Calu3 (cell line): ENCODE results near the gene GON7. TPM values are rescaled to one million over a fixed set of nuclear protein-coding genes. Genes with fewer than 3 reads are reported as not detected.

Experiments used
- Bru-seq: library from RNA; stranded (reverse); fragments of 400-500 nt; gene quantifications from one replicate; lab custom pipeline; 2021; lab: Mats Ljungman, UMichigan
- BruChase-seq, 2 experiments: library from RNA; stranded (reverse); fragments of 400-500 nt; gene quantifications; one replicate each; lab custom pipeline; 2021; lab: Mats Ljungman, UMichigan
- BruUV-seq: library from RNA; stranded (reverse); fragments of 400-500 nt; replicated peaks from 2 replicates; lab custom pipeline; 2021; lab: Mats Ljungman, UMichigan
- CTCF ChIA-PET: fragments of 300-600 bp; sonication (Branson Sonifier 250); formaldehyde crosslinking; loops from one replicate; lab custom pipeline; 2022; ENCODE audit warnings: antibody characterized with exemption; lab: Charles Lee
- DNase-seq: peaks from one replicate; pipeline ENCODE4 v3.0.0; 2022
- H3K27ac Mint-ChIP-seq: one replicate; pipeline ENCODE4 v1.8.0; 2022; ENCODE audit warnings: mixed read lengths; ENCODE audit not compliant: unreplicated experiment
- H3K27me3 Mint-ChIP-seq: one replicate; pipeline ENCODE4 v1.8.0; 2022; ENCODE audit warnings: mixed read lengths; ENCODE audit not compliant: unreplicated experiment
- H3K36me3 Mint-ChIP-seq: one replicate; pipeline ENCODE4 v1.8.0; 2022; ENCODE audit warnings: mild to moderate bottlenecking, moderate library complexity, mixed read lengths; ENCODE audit not compliant: insufficient read depth, unreplicated experiment
- H3K4me1 Mint-ChIP-seq: one replicate; pipeline ENCODE4 v1.8.0; 2022; ENCODE audit warnings: mild to moderate bottlenecking, low read depth, mixed read lengths; ENCODE audit not compliant: unreplicated experiment
- H3K4me3 Mint-ChIP-seq: one replicate; pipeline ENCODE4 v1.8.0; 2022; ENCODE audit warnings: mild to moderate bottlenecking, low read depth, moderate library complexity, mixed read lengths; ENCODE audit not compliant: unreplicated experiment
- H3K9me3 Mint-ChIP-seq: one replicate; pipeline ENCODE4 v1.8.0; 2022; ENCODE audit warnings: low read depth, mixed read lengths; ENCODE audit not compliant: unreplicated experiment
- intact Hi-C: fragments of 100-400 bp; cut with micrococcal nuclease; formaldehyde crosslinking; loops from one replicate; pipeline ENCODE4 v1.10.0; 2022; ENCODE audit not compliant: unreplicated experiment
- long read RNA-seq: library from polyadenylated mRNA; stranded (forward); transcript quantifications from one replicate; pipeline ENCODE4 v2.0.0, GENCODE V29; 2022
- total RNA-seq: library from RNA; stranded (reverse); gene quantifications from 2 replicates; pipeline ENCODE4 v1.2.3, GENCODE V29; 2022
- TF ChIP-seq, protein P1 (sequence below): fragments of 200-600 bp; IDR thresholded peaks from one replicate; pipeline ENCODE4 v1.8.0; 2022; ENCODE audit warnings: antibody characterized with exemption; ENCODE audit not compliant: unreplicated experiment

The GON7 gene, protein sequence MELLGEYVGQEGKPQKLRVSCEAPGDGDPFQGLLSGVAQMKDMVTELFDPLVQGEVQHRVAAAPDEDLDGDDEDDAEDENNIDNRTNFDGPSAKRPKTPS
- total RNA-seq (13.3 and 13.5 TPM in 2 replicates), Bru-seq, nascent RNA (percentile 63 among the genes with signal in this experiment), BruChase-seq, experiment 1, labeled RNA remaining after a 6-hour chase (percentile 82 among the genes with signal in this experiment), BruChase-seq, experiment 2, labeled RNA remaining after a 2-hour chase (percentile 71 among the genes with signal in this experiment)
- long read RNA-seq, transcript GON7-201 (2 exons, 1,154 nt), result major isoform, 52 of 53 reads
- long read RNA-seq, partial matches to known transcripts, result 0 of 53 reads
- long read RNA-seq, other reads (novel, unspliced or antisense), result 1 of 53 reads

DNA sequence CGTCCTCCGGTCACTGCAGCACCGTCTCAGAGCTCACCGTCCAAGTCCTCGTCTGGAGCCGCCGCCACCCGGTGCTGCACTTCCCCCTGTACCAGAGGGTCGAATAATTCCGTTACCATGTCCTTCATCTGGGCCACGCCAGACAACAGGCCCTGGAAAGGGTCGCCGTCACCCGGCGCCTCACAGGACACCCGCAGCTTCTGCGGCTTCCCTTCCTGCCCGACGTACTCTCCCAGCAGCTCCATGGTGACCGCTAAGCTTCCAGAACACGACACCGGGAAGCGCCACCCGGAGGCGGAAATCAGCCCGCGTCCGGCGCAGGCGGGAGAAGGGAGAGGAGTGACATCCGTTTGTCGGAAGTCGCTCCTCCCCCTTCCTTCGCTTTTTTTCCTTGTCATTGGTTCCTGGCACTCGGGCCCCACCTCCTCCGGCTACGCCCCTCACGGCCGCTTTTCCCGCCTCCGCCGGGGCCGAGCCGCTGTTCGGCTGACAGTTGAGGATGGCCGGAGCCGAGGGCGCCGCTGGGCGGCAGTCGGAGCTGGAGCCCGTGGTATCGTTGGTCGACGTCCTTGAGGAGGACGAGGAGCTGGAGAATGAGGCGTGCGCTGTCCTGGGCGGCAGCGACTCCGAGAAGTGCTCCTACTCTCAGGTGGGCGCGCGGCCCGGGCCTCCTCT is at the start of gene GON7, which contains the start of gene UBR7:
TSS of gene GON7 (minus strand) at position 273 of the 675 bp plus-strand sequence. CDS start at position 245, 28 bp downstream.
TSS of gene UBR7 (plus strand) at position 464 of the 675 bp plus-strand sequence. CDS start at position 500, 36 bp downstream.
- peak; percentile 97 for DNase-seq
- peaks cover 26% of the 10 kb centered on the region for H3K36me3 Mint-ChIP-seq
- CTCF ChIA-PET, result interaction anchor here (0.5 to 2.2 kb wide), 13 partner anchors 10 to 413 kb away, joined by 3 to 11 read pairs (median 4); partner anchors contain the start of genes GOLGA5, LYSET and MOAP1
- H3K27me3 Mint-ChIP-seq, result no peaks in the 10 kb centered on the region
- no peaks in the 10 kb centered on the region for H3K9me3 Mint-ChIP-seq
- peak within 1 kb of the TSS; percentile 95 for H3K4me3 Mint-ChIP-seq
- BruUV-seq, result no TSS peak
- peaks cover 8% of the 10 kb centered on the region for H3K4me1 Mint-ChIP-seq
- TF ChIP-seq, protein P1, sequence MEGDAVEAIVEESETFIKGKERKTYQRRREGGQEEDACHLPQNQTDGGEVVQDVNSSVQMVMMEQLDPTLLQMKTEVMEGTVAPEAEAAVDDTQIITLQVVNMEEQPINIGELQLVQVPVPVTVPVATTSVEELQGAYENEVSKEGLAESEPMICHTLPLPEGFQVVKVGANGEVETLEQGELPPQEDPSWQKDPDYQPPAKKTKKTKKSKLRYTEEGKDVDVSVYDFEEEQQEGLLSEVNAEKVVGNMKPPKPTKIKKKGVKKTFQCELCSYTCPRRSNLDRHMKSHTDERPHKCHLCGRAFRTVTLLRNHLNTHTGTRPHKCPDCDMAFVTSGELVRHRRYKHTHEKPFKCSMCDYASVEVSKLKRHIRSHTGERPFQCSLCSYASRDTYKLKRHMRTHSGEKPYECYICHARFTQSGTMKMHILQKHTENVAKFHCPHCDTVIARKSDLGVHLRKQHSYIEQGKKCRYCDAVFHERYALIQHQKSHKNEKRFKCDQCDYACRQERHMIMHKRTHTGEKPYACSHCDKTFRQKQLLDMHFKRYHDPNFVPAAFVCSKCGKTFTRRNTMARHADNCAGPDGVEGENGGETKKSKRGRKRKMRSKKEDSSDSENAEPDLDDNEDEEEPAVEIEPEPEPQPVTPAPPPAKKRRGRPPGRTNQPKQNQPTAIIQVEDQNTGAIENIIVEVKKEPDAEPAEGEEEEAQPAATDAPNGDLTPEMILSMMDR, result no peak
- H3K27ac Mint-ChIP-seq, result peak within 1 kb of the TSS; percentile 90
- intact Hi-C loops, result loop anchor here (5.0 kb wide), 2 partner anchors 95 to 335 kb away; no protein-coding TSS in a partner anchor

DNA sequence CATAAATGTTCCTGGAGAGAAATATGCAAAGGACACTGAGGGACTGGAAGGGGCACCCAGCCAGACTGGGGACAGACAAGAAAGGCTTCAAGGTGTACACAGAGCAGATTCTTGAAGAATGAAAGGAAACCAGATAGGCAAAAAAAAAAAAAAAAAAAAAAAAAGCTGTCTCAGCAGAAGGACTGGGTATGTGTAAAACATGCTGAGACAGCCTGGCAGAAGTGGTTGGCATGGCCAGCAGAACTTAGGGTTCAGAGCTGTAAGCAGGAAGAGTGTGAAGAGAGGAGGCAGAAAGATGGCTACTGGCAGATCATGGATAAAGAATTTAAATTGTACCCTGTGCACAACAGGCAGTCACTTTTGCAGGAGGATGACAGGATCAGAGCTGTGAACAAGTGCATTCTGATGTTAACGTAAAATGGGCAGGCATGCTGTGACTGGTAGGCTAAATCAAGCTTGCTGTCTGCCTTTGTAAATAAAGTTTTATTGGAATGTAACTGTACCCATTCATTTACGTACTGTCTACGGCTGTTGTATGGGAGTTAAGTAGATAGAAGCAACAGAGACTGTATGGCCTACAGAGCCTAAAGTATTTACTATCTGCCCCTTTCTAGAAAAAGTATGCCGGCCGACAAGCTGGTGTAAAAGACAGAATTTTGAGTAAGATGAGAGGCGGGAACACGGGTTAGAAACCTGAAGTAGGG is 42.4 kb upstream of the GON7 start:
- no peak for DNase-seq
- TF ChIP-seq, protein P1, result no peak
- CTCF ChIA-PET, result interaction anchor here (0.6 kb wide), 1 partner anchor 1138 kb away, joined by 5 read pairs; no protein-coding TSS in a partner anchor
- Mint-ChIP-seq H3K27ac (no peak overlapping the region), H3K27me3 (no peaks in the 10 kb centered on the region), H3K36me3 (peaks cover 23% of the 10 kb centered on the region), H3K4me1 (no peaks in the 10 kb centered on the region), H3K4me3 (no peak overlapping the region), H3K9me3 (no peaks in the 10 kb centered on the region)
- BruUV-seq, result no TSS peak
- intact Hi-C loops, result no loop called here

DNA sequence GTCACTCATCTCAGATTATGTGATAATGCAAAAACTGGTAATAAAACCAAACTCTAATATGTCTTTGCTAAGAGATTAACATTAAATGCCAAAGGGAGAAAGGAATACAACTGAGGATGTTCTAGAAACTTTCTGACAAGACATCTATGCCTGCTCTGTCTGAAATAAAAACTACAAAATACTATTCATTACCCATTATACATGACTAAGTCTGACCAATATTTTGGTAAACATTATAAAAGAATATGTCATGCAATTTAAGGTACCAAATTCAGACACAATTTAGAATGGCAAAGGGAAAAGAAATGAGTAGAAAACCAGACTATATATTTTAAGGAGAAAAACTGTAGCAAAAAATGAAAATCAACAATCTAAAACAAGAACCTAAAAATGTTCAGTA is 39.7 kb upstream of the GON7 start:
- TF ChIP-seq, protein P1, result no peak
- Mint-ChIP-seq H3K27ac (no peak overlapping the region), H3K9me3 (no peaks in the 10 kb centered on the region), H3K36me3 (peaks cover 26% of the 10 kb centered on the region), H3K4me1 (no peaks in the 10 kb centered on the region), H3K27me3 (no peaks in the 10 kb centered on the region), H3K4me3 (no peak overlapping the region)
- BruUV-seq, result no TSS peak
- intact Hi-C loops, result no loop called here
- DNase-seq, result no peak
- CTCF ChIA-PET, result no interaction called here
